Measurements from ENCODE around the gene KRT6B. TPM values are rescaled to one million over a fixed set of nuclear protein-coding genes. Genes with fewer than 3 reads are reported as not detected.

KRT6B gene
- total and polyA plus RNA-seq, 2 of the 8 experiments (the other 6 are each of a cell fraction or from before 2014, with no cell fraction given): not detected

GRCh38 chr12:52440821-52441319, 11.1 kb downstream of the KRT6B start:
- no peak for DNase-seq (ENCODE audit: low read depth in 1 of 2, low spot score in 2 of 2)
- POLR2A ChIA-PET (ENCODE audit: partially characterized antibody): interaction anchor here (0.6 kb wide), 1 partner anchor 311 kb away, joined by 4 read pairs; no protein-coding TSS in a partner anchor
- no peaks in the 10 kb centered on the region for H3K79me2 ChIP-seq (ENCODE audit: control insufficient read depth in 1 of 2, insufficient read depth in 2 of 2, low read length in 2 of 2)
- H3K18ac ChIP-seq (ENCODE audit: extremely low read depth, low read length): no peak overlapping the region
- no peak overlapping the region for H3K23ac ChIP-seq (ENCODE audit: insufficient read length)
- H3K9ac ChIP-seq (replicated peaks in 1 of 4; ENCODE audit: extremely low read depth in 1 of 4, low read depth in 3 of 4, low read length in 3 of 4): no peak overlapping the region
- no peak overlapping the region for H2BK20ac ChIP-seq (ENCODE audit: low read length)
- TF ChIP-seq HDAC6 (IDR thresholded peaks at IDR 0.05; ENCODE audit: low read depth, low read length): no peak
- TF ChIP-seq KDM5A (IDR thresholded peaks at IDR 0.05; ENCODE audit: low read length): no peak
- TF ChIP-seq NRF1 (IDR thresholded peaks at IDR 0.05; ENCODE audit: low read depth, low read length): no peak
- no peak for TF ChIP-seq MAFK (IDR thresholded peaks at IDR 0.05; ENCODE audit: low read depth, low read length)
- TF ChIP-seq RXRA (IDR thresholded peaks at IDR 0.05; ENCODE audit: insufficient read depth, low read depth, low read length): no peak
- no peak for TF ChIP-seq CHD1 (IDR thresholded peaks at IDR 0.05; ENCODE audit: low read depth, low read length)
- TF ChIP-seq, protein P1, sequence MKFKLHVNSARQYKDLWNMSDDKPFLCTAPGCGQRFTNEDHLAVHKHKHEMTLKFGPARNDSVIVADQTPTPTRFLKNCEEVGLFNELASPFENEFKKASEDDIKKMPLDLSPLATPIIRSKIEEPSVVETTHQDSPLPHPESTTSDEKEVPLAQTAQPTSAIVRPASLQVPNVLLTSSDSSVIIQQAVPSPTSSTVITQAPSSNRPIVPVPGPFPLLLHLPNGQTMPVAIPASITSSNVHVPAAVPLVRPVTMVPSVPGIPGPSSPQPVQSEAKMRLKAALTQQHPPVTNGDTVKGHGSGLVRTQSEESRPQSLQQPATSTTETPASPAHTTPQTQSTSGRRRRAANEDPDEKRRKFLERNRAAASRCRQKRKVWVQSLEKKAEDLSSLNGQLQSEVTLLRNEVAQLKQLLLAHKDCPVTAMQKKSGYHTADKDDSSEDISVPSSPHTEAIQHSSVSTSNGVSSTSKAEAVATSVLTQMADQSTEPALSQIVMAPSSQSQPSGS (IDR thresholded peaks at IDR 0.05; ENCODE audit: low read length): no peak
- TF ChIP-seq JUN (IDR thresholded peaks at IDR 0.05; ENCODE audit: low read depth, low read length): no peak
- TF ChIP-seq RBBP5 (IDR thresholded peaks at IDR 0.05; ENCODE audit: borderline replicate concordance, low read depth, low read length): no peak
- H3K4me1 ChIP-seq (replicated peaks in 1 of 4; ENCODE audit: control insufficient read depth in 3 of 4, insufficient read depth in 4 of 4, low read length in 3 of 4): peaks cover 0 to 5% (median 3%) of the 10 kb centered on the region in 4 experiments; a peak in 3 of 7 replicates
- no peak overlapping the region for H3K14ac ChIP-seq (ENCODE audit: insufficient read length)
- no peak overlapping the region for H2BK5ac ChIP-seq (ENCODE audit: low read depth, low read length)
- no peak overlapping the region for H4K91ac ChIP-seq (replicated peaks; ENCODE audit: insufficient read length, low read length)
- H3K23me2 ChIP-seq (ENCODE audit: low read depth, low read length): no peaks in the 10 kb centered on the region
- CTCF ChIA-PET (ENCODE audit: partially characterized antibody): interaction anchor here (0.7 to 3.1 kb wide), 9 partner anchors 10 to 430 kb away, joined by 3 to 12 read pairs (median 3); no protein-coding TSS in a partner anchor
- no peak overlapping the region for H3K56ac ChIP-seq (replicated peaks; ENCODE audit: insufficient read length, low read depth, low read length)
- no peaks in the 10 kb centered on the region for H4K20me1 ChIP-seq (replicated peaks in 1 of 2; ENCODE audit: control insufficient read depth in 1 of 2, insufficient read depth in 2 of 2, low read length in 2 of 2)
- no peak overlapping the region; the same call in 1 of the 2 replicates for H2AK5ac ChIP-seq (ENCODE audit: low read depth, low read length)
- H3K4me2 ChIP-seq (ENCODE audit: insufficient read depth in 1 of 2, low read depth in 2 of 2, low read length in 2 of 2): no peak overlapping the region
- no peak overlapping the region for H2BK15ac ChIP-seq (ENCODE audit: low read length)
- H3K27ac ChIP-seq (ENCODE audit: low read depth, low read length): no peak overlapping the region
- no peak overlapping the region for H3K4ac ChIP-seq (replicated peaks; ENCODE audit: insufficient read length, low read depth, low read length)
- no peak overlapping the region for H2BK12ac ChIP-seq (ENCODE audit: low read depth, low read length)
- H2BK120ac ChIP-seq (replicated peaks; ENCODE audit: low read depth, low read length): no peak overlapping the region
- FAIRE-seq: no peak
- no peaks in the 10 kb centered on the region for H3K36me3 ChIP-seq (ENCODE audit: control insufficient read depth in 2 of 4, insufficient read depth in 4 of 4, low read length in 3 of 4)
- H3K27me3 ChIP-seq (replicated peaks in 1 of 4; ENCODE audit: control insufficient read depth in 3 of 4, extremely low read depth in 1 of 4, insufficient read depth in 3 of 4, low read length in 3 of 4): no peaks in the 10 kb centered on the region; a peak in 2 of 7 replicates
- no peak overlapping the region for H4K8ac ChIP-seq (ENCODE audit: extremely low read depth, insufficient read depth, low read length)
- H3K4me3 ChIP-seq (ENCODE audit: extremely low read depth in 1 of 4, insufficient read depth in 2 of 4, low read depth in 3 of 4, low read length in 4 of 4): no peak overlapping the region
- no peak overlapping the region for H2AFZ ChIP-seq (ENCODE audit: low read length)
- no peak overlapping the region for H4K5ac ChIP-seq (ENCODE audit: insufficient read length, low read depth, low read length)
- no peaks in the 10 kb centered on the region for H3K79me1 ChIP-seq (ENCODE audit: low read depth, low read length)
- H3K9me3 ChIP-seq (ENCODE audit: insufficient read depth in 2 of 2, low read depth in 1 of 2, low read length in 1 of 2): no peaks in the 10 kb centered on the region
- WGBS, 2 experiments (ENCODE audit: extremely low coverage in 1 of 2, insufficient coverage in 1 of 2, insufficient read length in 1 of 2, insufficient replicate concordance in 2 of 2, low coverage in 1 of 2, low lambda C conversion rate in 2 of 2, missing lambda C conversion rate in 1 of 2): 93% methylated on average over 5 of the region's 5 CpGs; no CpG with 5 or more reads in 1 of the 2 experiments
